Measurements from ENCODE around the gene SEC61G.

The SEC61G gene

GRCh38 chr7:54757711-54758110 lies 1.3 kb downstream of the SEC61G start:
- no peak for DNase-seq

- no peak for DNase-seq
Observed at GRCh38 chr7:54749200-54749599, 9.8 kb downstream of the SEC61G start.

- DNase-seq, result no peak
Observed at GRCh38 chr7:54747234-54747633, 11.8 kb downstream of the SEC61G start.

GRCh38 chr7:54743580-54743979 lies 15.4 kb downstream of the SEC61G start:
- DNase-seq, result no peak

GRCh38 chr7:54738737-54739136 lies 20.3 kb downstream of the SEC61G start:
- no peak for DNase-seq

- DNase-seq, result no peak
Observed at GRCh38 chr7:54729107-54729506, 29.9 kb downstream of the SEC61G start.

GRCh38 chr7:54728411-54728810 lies 30.6 kb downstream of the SEC61G start:
- DNase-seq, result no peak

- DNase-seq, result no peak
Observed at GRCh38 chr7:54725255-54725654, 33.8 kb downstream of the SEC61G start.

- no peak for DNase-seq
Observed at GRCh38 chr7:54722502-54722901, 36.5 kb downstream of the SEC61G start.

GRCh38 chr7:54722026-54722425 lies 37.0 kb downstream of the SEC61G start:
- DNase-seq, result no peak

- DNase-seq, result no peak
Observed at GRCh38 chr7:54719974-54720373, 39.0 kb downstream of the SEC61G start.

GRCh38 chr7:54719425-54719824 lies 39.6 kb downstream of the SEC61G start:
- DNase-seq, result no peak

- DNase-seq, result no peak
Observed at GRCh38 chr7:54712820-54713219, 46.2 kb downstream of the SEC61G start.

GRCh38 chr7:54711900-54712595 lies 47.0 kb downstream of the SEC61G start:
- no peak for DNase-seq

GRCh38 chr7:54709283-54709682 lies 49.7 kb downstream of the SEC61G start:
- no peak for DNase-seq

- DNase-seq, result peak; percentile 20
Observed at GRCh38 chr7:54705436-54705835, 53.6 kb downstream of the SEC61G start.

- DNase-seq, result no peak
Observed at GRCh38 chr7:54704851-54705250, 54.2 kb downstream of the SEC61G start.

Measured in NCI-H510A treated with DMSO at 0.1 percent for 48 hours (cell line).